ENCODE results near the gene CBY1.
A peak's percentile ranks its signal among the peaks of the same experiment; 100 is the strongest.
"Not testable (repeated sequence)": the region's sequence is repeated elsewhere in the genome, so short reads cannot be mapped to it uniquely, and the experiment has no call there.

The CBY1 gene

GRCh38 chr22:38656256-38657044, at the start of gene CBY1, which contains the start of gene FAM227A:
Gene CBY1, plus strand, starts transcription at chr22:38656638. Its CDS starts 11,417 bp downstream, at chr22:38668055.
Gene FAM227A, minus strand, starts transcription at chr22:38656392. Its CDS starts 6,224 bp downstream, at chr22:38650168.
- DNase-seq = peak; percentile 82

- no peak for DNase-seq
Observed at GRCh38 chr22:38607680-38608079, 48.8 kb upstream of the CBY1 start.

- no peak for DNase-seq
Observed at GRCh38 chr22:38608992-38609750, 47.3 kb upstream of the CBY1 start.

- DNase-seq = no peak
Observed at GRCh38 chr22:38610234-38610633, 46.2 kb upstream of the CBY1 start.

- no peak for DNase-seq
Observed at GRCh38 chr22:38611559-38611958, 44.9 kb upstream of the CBY1 start.

- no peak for DNase-seq
Observed at GRCh38 chr22:38612217-38613006, 44.0 kb upstream of the CBY1 start.

- DNase-seq = no peak
Observed at GRCh38 chr22:38613588-38613987, 42.9 kb upstream of the CBY1 start.

- no peak for DNase-seq
Observed at GRCh38 chr22:38614332-38615063, 41.9 kb upstream of the CBY1 start.

GRCh38 chr22:38615064-38615405, 41.4 kb upstream of the CBY1 start:
- not testable (repeated sequence) for DNase-seq

GRCh38 chr22:38618258-38618657, 38.2 kb upstream of the CBY1 start:
- no peak for DNase-seq

GRCh38 chr22:38618682-38619081, 37.8 kb upstream of the CBY1 start:
- DNase-seq = no peak

- no peak for DNase-seq
Observed at GRCh38 chr22:38623351-38623750, 33.1 kb upstream of the CBY1 start.

GRCh38 chr22:38628444-38628843, 28.0 kb upstream of the CBY1 start:
- no peak for DNase-seq

- no peak for DNase-seq
Observed at GRCh38 chr22:38629108-38629507, 27.3 kb upstream of the CBY1 start.

- no peak for DNase-seq
Observed at GRCh38 chr22:38631724-38632123, 24.7 kb upstream of the CBY1 start.

GRCh38 chr22:38632528-38632927, 23.9 kb upstream of the CBY1 start:
- DNase-seq = no peak

GRCh38 chr22:38638216-38638615, 18.2 kb upstream of the CBY1 start:
- no peak for DNase-seq

GRCh38 chr22:38638728-38639127, 17.7 kb upstream of the CBY1 start:
- DNase-seq = no peak

- DNase-seq = no peak
Observed at GRCh38 chr22:38641476-38642040, 14.9 kb upstream of the CBY1 start.

- DNase-seq = not testable (repeated sequence)
Observed at GRCh38 chr22:38644245-38644644, 12.2 kb upstream of the CBY1 start.

- DNase-seq = no peak
Observed at GRCh38 chr22:38645430-38645829, 11.0 kb upstream of the CBY1 start.

GRCh38 chr22:38649841-38650522, 6.5 kb upstream of the CBY1 start:
- DNase-seq = no peak

All from activated CD4-positive, alpha-beta T cell treated with anti-CD3 and anti-CD28 coated beads, Interleukin-2, amount 50 U/mL, for 1 hour (primary cell).